Measurements from ENCODE around the gene RHBDD3. TPM values are rescaled to one million over a fixed set of nuclear protein-coding genes. Genes with fewer than 3 reads are reported as not detected.

Gene RHBDD3
- total and polyA plus RNA-seq, 2 of the 8 experiments (the other 6 are each of a cell fraction or from before 2014, with no cell fraction given): 72.1 to 117 TPM

DNA sequence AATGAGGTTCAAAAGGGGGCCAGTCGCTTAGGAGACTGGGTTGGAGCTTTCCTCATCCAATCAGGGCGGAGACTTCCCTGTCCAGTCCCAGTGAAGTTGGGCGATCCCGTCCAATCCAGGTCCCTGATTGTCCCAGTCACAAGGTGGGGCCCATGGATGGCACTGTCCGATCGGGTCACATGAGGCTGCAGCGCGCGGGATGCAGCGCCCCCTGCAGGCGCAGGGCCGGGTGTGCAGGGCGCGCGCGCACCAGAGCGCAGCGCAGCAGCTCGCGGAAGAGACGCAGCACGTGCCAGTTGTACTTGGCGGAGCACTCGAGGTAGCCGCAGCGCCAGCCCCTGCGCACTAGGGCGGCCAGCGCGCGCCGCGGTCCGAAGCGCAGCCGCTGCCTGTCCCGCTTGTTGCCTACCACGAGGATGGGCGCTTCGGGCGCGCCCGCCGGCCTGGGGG lies 45.4 kb upstream of the RHBDD3 start:
- Histone ChIP-seq H2BK12ac (ENCODE audit: low read depth, low read length) (no peak overlapping the region), H3K9ac (replicated peaks in 1 of 4; ENCODE audit: extremely low read depth in 1 of 4, low read depth in 3 of 4, low read length in 3 of 4) (no peak overlapping the region; a peak in 1 of 7 replicates), H3K4ac (replicated peaks; ENCODE audit: insufficient read length, low read depth, low read length) (no peak overlapping the region), H3K27ac (ENCODE audit: low read depth, low read length) (no peak overlapping the region), H3K56ac (replicated peaks; ENCODE audit: insufficient read length, low read depth, low read length) (no peak overlapping the region), H2BK20ac (ENCODE audit: low read length) (no peak overlapping the region), H2AFZ (ENCODE audit: low read length) (no peak overlapping the region), H3K23ac (ENCODE audit: insufficient read length) (no peak overlapping the region), H2BK15ac (ENCODE audit: low read length) (no peak overlapping the region), H3K79me1 (ENCODE audit: low read depth, low read length) (no peaks in the 10 kb centered on the region), H4K20me1 (replicated peaks in 1 of 2; ENCODE audit: control insufficient read depth in 1 of 2, insufficient read depth in 2 of 2, low read length in 2 of 2) (peaks cover 6 to 13% of the 10 kb centered on the region in 2 experiments), H3K4me2 (ENCODE audit: insufficient read depth in 1 of 2, low read depth in 2 of 2, low read length in 2 of 2) (no peak overlapping the region), H4K91ac (replicated peaks; ENCODE audit: insufficient read length, low read length) (no peak overlapping the region), H3K18ac (ENCODE audit: extremely low read depth, low read length) (no peak overlapping the region), H3K36me3 (ENCODE audit: control insufficient read depth in 2 of 4, insufficient read depth in 4 of 4, low read length in 3 of 4) (peaks cover 0 to 12% (median 0%) of the 10 kb centered on the region in 4 experiments; a peak in 1 of 8 replicates), H3K27me3 (replicated peaks in 1 of 4; ENCODE audit: control insufficient read depth in 3 of 4, extremely low read depth in 1 of 4, insufficient read depth in 3 of 4, low read length in 3 of 4) (peaks cover 29 to 46% (median 43%) of the 10 kb centered on the region in 4 experiments), H3K4me3 (ENCODE audit: extremely low read depth in 1 of 4, insufficient read depth in 2 of 4, low read depth in 3 of 4, low read length in 4 of 4) (no peak overlapping the region), H3K9me3 (ENCODE audit: insufficient read depth in 2 of 2, low read depth in 1 of 2, low read length in 1 of 2) (peaks cover 7 to 8% of the 10 kb centered on the region in 2 experiments; a peak in 3 of 4 replicates), H2BK5ac (ENCODE audit: low read depth, low read length) (no peak overlapping the region), H4K8ac (ENCODE audit: extremely low read depth, insufficient read depth, low read length) (peak overlapping the region; percentile 63; the same call in 1 of the 2 replicates), H3K14ac (ENCODE audit: insufficient read length) (no peak overlapping the region), H4K5ac (ENCODE audit: insufficient read length, low read depth, low read length) (no peak overlapping the region), H2AK5ac (ENCODE audit: low read depth, low read length) (no peak overlapping the region), H2BK120ac (replicated peaks; ENCODE audit: low read depth, low read length) (no peak overlapping the region), H3K23me2 (ENCODE audit: low read depth, low read length) (peaks cover 6% of the 10 kb centered on the region; the same call in 1 of the 2 replicates), H3K4me1 (replicated peaks in 1 of 4; ENCODE audit: control insufficient read depth in 3 of 4, insufficient read depth in 4 of 4, low read length in 3 of 4) (peaks cover 0 to 16% (median 9%) of the 10 kb centered on the region in 4 experiments; a peak in 6 of 7 replicates), H3K79me2 (ENCODE audit: control insufficient read depth in 1 of 2, insufficient read depth in 2 of 2, low read length in 2 of 2) (no peaks in the 10 kb centered on the region)
- POLR2A ChIA-PET (ENCODE audit: partially characterized antibody): interaction anchor here (0.6 to 4.4 kb wide), 13 partner anchors 11 to 240 kb away, joined by 3 to 44 read pairs (median 4); partner anchors contain the start of genes EWSR1, NEFH, RHBDD3 and THOC5
- CTCF ChIA-PET (ENCODE audit: partially characterized antibody): interaction anchor here (0.6 to 4.1 kb wide), 25 partner anchors 8 to 785 kb away, joined by 3 to 41 read pairs (median 3); partner anchors contain the start of gene EMID1
- peak; percentile 95 for FAIRE-seq
- WGBS, 2 experiments (ENCODE audit: extremely low coverage in 1 of 2, insufficient coverage in 1 of 2, insufficient read length in 1 of 2, insufficient replicate concordance in 2 of 2, low coverage in 1 of 2, low lambda C conversion rate in 2 of 2, missing lambda C conversion rate in 1 of 2): 17% methylated on average over 28 of the region's 44 CpGs; no CpG with 5 or more reads in 1 of the 2 experiments
- peak; percentile 81 to 88 for DNase-seq (ENCODE audit: low read depth in 1 of 2, low spot score in 2 of 2)
- TF ChIP-seq YY1 (IDR thresholded peaks at IDR 0.05; ENCODE audit: low read depth, low read length) (0 out of 2 replicates have a peak, but pooled peaks have one; percentile 48), GTF2F1 (IDR thresholded peaks at IDR 0.05; ENCODE audit: borderline replicate concordance, low read depth, low read length) (peak; percentile 85; the same call in 1 of the 2 replicates), BRCA1 (IDR thresholded peaks at IDR 0.05; ENCODE audit: low read depth, low read length) (no peak), SRF (IDR thresholded peaks at IDR 0.05; ENCODE audit: low read depth, low read length) (no peak), ASH2L (IDR thresholded peaks at IDR 0.05; ENCODE audit: low read length) (peak; percentile 37), CHD1 (IDR thresholded peaks at IDR 0.05; ENCODE audit: low read depth, low read length) (no peak), TCF12 (IDR thresholded peaks at IDR 0.05; ENCODE audit: low read depth, low read length) (peak; percentile 75; the same call in 1 of the 2 replicates), TEAD4 (IDR thresholded peaks at IDR 0.05; ENCODE audit: low read depth, low read length) (peak; percentile 88; the same call in 1 of the 2 replicates), JUN (IDR thresholded peaks at IDR 0.05; ENCODE audit: low read depth, low read length) (no peak), CEBPB (IDR thresholded peaks at IDR 0.05; ENCODE audit: low read depth, low read length) (0 out of 2 replicates have a peak, but pooled peaks have one; percentile 2), EGR1 (IDR thresholded peaks at IDR 0.05; ENCODE audit: borderline replicate concordance, low read depth, low read length) (no peak)
- TF ChIP-seq, protein P1, sequence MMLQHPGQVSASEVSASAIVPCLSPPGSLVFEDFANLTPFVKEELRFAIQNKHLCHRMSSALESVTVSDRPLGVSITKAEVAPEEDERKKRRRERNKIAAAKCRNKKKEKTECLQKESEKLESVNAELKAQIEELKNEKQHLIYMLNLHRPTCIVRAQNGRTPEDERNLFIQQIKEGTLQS (IDR thresholded peaks at IDR 0.05; ENCODE audit: insufficient read depth, low read depth, low read length): peak; percentile 96
- TF ChIP-seq, protein P2, sequence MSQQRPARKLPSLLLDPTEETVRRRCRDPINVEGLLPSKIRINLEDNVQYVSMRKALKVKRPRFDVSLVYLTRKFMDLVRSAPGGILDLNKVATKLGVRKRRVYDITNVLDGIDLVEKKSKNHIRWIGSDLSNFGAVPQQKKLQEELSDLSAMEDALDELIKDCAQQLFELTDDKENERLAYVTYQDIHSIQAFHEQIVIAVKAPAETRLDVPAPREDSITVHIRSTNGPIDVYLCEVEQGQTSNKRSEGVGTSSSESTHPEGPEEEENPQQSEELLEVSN (IDR thresholded peaks at IDR 0.05): peak; percentile 100
